Naive B cell (primary cell): ENCODE measurements around the gene OXER1. TPM values are rescaled to one million over a fixed set of nuclear protein-coding genes. Genes with fewer than 3 reads are reported as not detected.

Source experiments
- ATAC-seq, 2 donors: fragments of 150-1000 bp; cut with Tn5 transposase; 2 replicates each; pipeline ENCODE4 v1.10.0; 2021; ENCODE audit warnings: low read depth in 2 of 2, mild to moderate bottlenecking in 2 of 2, moderate library complexity in 2 of 2
- DNase-seq: peaks from one replicate; pipeline ENCODE4 v3.0.0; 2022
- H3K27ac Mint-ChIP-seq, 6 donors: one replicate each; pipeline ENCODE4 v1.8.0; 2020 to 2022; ENCODE audit warnings: mild to moderate bottlenecking in 6 of 6, mixed read lengths in 6 of 6, moderate library complexity in 5 of 6, inconsistent platforms in 2 of 6
- H3K27me3 Mint-ChIP-seq, 3 donors: one replicate each; pipeline ENCODE4 v1.8.0; 2021 to 2022; ENCODE audit warnings: mixed read lengths in 3 of 3, mild to moderate bottlenecking in 1 of 3
- H3K36me3 Mint-ChIP-seq, 2 donors: one replicate each; pipeline ENCODE4 v1.8.0; 2020 to 2022; ENCODE audit warnings: mixed read lengths in 2 of 2, inconsistent platforms in 1 of 2, mild to moderate bottlenecking in 1 of 2
- H3K4me1 Mint-ChIP-seq, 3 donors: one replicate each; pipeline ENCODE4 v1.8.0; 2020 to 2022; ENCODE audit warnings: mixed read lengths in 3 of 3, inconsistent platforms in 1 of 3, mild to moderate bottlenecking in 1 of 3, moderate library complexity in 1 of 3
- H3K4me3 Mint-ChIP-seq, 8 donors: one replicate each; pipeline ENCODE4 v1.8.0; 2020 to 2022; ENCODE audit warnings: mild to moderate bottlenecking in 8 of 8, mixed read lengths in 8 of 8, moderate library complexity in 8 of 8, inconsistent platforms in 2 of 8
- H3K9me3 Mint-ChIP-seq, 7 donors: one replicate each; pipeline ENCODE4 v1.8.0; 2020 to 2022; ENCODE audit warnings: mixed read lengths in 7 of 7, mild to moderate bottlenecking in 5 of 7, inconsistent platforms in 2 of 7, moderate library complexity in 1 of 7
- polyA plus RNA-seq, 6 donors: library from polyadenylated mRNA; unstranded; fragments of 300-500 nt; fragmentation: Illumina TruSeq; gene quantifications; one replicate each; pipeline ENCODE4 v1.2.3, GENCODE V29; 2021; ENCODE audit warnings: low read depth in 6 of 6

Gene OXER1
- polyA plus RNA-seq, 6 donors from 2014 or later: 0.52 to 1.8 (median 0.78) TPM; not detected in 1

DNA sequence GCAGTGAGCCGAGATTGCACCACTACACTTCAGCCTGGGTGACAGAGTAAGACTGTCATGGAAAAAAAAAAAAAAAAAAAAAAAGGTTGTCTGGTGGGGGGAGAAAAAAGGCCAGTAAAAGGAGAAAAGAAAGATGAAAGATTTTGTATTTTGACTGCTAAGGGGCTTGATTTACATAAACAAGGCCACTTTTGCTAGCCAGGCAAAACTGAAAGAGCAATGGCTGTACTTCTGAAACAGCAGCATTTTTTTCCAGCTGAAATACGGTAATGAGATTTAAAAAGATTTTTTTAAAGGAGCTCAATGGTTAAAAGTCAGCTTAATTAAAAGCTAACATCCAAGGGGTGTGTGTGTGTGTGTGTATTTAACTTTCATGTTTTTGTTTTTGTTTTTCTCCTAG is 11.3 kb upstream of the OXER1 start:
- DNase-seq (no peak), ATAC-seq (no peak)
- H3K27ac Mint-ChIP-seq: peak overlapping the region in 3 of 6 donors; percentile 70 to 90 (median 89)
- peaks cover 0 to 6% (median 2%) of the 10 kb centered on the region in 7 donors for H3K9me3 Mint-ChIP-seq
- H3K4me1 Mint-ChIP-seq: peaks cover 8 to 10% (median 8%) of the 10 kb centered on the region in 3 donors
- no peaks in the 10 kb centered on the region for H3K36me3 Mint-ChIP-seq
- H3K4me3 Mint-ChIP-seq: peak overlapping the region in 3 of 8 donors; percentile 18 to 60 (median 20)
- no peaks in the 10 kb centered on the region for H3K27me3 Mint-ChIP-seq

DNA sequence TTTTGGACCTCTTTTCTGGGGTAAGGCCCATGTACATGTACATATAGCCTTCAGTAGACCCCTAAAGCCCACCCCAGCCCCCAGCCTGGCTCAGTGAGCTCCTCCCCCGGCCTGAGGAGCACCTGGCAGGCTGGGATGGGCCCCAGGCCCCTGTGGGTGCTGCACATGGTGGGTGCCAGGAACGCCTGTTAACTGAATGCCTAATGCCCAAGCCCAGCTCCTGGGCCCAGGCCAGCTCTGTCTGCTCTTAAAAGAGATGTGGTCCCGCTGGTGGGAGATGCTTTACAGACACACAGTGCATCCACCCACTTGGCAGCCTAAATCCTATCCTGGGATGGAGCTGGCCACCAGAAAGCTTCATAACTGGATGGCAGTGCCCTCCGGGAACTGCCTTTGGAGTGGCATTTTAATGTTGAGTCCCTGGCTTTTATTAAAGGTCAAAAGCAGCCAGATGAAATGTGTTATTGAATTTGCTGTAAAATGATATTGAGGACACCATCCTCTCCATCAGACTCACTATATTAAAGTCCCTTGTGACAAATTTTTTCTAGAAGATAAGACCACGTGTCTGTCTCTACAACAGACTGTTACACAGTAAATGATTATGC is 7.7 kb upstream of the OXER1 start:
- H3K4me3 Mint-ChIP-seq: no peak overlapping the region
- DNase-seq: no peak
- no peaks in the 10 kb centered on the region for H3K27me3 Mint-ChIP-seq
- no peak for ATAC-seq
- H3K36me3 Mint-ChIP-seq: no peaks in the 10 kb centered on the region
- no peaks in the 10 kb centered on the region for H3K9me3 Mint-ChIP-seq
- H3K27ac Mint-ChIP-seq: no peak overlapping the region
- peaks cover 8 to 12% (median 10%) of the 10 kb centered on the region in 3 donors for H3K4me1 Mint-ChIP-seq

DNA sequence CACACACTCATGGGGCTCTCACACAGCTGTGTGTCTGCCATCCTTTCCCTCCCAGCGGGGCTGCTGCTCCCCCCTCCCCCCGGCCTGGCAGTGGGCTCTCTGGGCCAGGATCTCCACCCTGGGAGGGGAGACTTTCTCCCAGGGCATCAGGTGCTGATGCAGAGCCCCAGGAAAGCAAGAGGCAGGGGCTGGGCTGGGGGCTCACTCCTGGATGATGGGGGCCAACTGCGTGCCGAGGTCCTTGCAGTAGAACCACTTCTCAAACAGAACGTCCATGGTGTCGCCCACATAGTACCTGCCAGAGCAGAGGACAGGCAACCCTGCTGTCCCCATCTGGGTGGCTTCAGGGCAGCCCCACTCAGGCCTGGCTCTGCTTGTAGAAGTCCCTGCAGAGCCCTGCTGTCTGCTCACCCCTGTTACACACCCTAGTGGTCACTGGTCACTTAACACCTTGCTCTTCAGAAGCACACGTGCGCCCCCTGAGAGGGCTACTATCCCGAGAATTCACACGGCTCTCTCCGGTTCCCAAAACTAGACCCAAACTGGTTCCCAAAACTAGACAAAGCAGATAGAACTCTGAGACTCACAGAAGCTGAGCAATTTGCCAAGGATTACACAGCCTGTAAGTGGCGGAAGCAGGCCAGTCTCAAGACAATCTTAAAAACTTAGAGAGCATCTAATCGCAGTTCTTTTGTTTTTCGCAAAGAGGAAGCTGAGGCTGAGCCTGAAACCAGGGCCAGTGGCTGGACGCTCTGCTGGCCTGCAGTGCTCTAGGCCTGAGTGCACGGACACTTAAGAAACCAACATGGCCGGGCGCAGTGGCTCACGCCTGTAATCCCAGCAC is 6.6 kb upstream of the OXER1 start:
- peak overlapping the region in 3 of 6 donors; percentile 6 to 49 (median 11) for H3K27ac Mint-ChIP-seq
- DNase-seq (no peak), ATAC-seq (peak; percentile 40 to 56)
- no peaks in the 10 kb centered on the region for H3K9me3 Mint-ChIP-seq
- H3K36me3 Mint-ChIP-seq: no peaks in the 10 kb centered on the region
- no peak overlapping the region for H3K4me3 Mint-ChIP-seq
- no peaks in the 10 kb centered on the region for H3K27me3 Mint-ChIP-seq
- peaks cover 6 to 8% (median 6%) of the 10 kb centered on the region in 3 donors for H3K4me1 Mint-ChIP-seq

DNA sequence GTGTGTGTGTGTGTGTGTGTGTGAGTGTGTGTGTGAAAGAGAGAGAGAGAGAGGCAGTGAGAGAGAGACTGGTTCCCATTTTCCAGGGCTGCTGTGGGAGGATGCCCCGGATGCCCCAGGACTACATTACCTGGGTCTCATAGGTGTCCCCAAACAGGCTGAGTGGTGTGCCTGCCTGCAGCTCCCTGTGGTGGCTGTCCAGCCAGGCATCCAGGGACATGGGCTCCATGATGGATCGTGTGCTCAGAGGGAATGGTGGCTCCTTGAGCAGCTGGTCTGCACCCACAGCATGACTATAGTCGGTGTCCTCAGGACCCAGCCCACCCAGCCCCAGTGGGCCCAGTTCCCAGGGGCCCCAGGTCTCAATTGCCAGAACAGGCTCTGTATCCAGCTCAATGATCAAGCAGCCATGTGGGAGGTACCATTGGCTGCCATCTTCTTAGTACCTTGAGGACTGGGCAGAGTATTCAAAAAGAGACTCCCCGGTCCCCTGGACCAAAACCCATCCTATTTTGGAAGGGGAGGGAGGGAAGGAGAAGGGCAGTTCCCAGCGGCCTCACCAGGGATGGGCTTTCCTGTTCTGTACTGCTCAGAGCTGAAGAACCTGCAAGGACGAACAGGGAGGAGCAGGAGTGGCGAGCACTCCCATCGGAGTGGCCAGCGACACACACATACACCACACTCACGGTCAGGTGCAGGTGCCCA is 5.8 kb upstream of the OXER1 start:
- ATAC-seq: no peak
- no peak for DNase-seq
- Mint-ChIP-seq H3K36me3 (no peaks in the 10 kb centered on the region), H3K27ac (peak overlapping the region in 1 of 6 donors; percentile 67), H3K27me3 (no peaks in the 10 kb centered on the region), H3K9me3 (no peaks in the 10 kb centered on the region), H3K4me1 (peaks cover 0 to 4% (median 0%) of the 10 kb centered on the region in 3 donors), H3K4me3 (no peak overlapping the region)

DNA sequence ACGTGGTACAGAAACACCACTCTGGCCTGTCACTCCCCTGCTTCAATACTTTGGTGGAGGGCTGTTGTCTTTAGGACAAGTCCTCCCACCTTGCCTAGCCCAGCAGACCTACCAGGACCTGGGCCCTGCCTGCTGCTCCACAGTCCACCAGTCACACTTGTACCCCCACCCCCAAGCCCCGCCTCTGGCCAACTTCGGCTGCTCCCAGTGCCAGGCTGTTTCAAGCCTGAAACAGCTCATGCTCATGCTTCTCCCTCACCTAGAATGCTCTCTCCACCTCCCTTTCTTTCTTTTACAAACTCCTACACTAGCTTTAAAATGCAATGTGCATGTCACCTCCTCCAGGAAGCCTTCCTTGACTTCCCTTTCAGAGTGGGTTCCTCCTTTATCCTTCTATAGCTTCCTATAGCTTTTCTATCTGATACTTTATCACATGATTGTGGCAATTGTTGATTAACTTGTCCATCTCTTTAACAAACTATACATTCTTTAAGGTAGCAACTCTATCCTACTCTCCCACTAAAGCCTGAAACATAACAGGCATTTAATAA is 4.8 kb upstream of the OXER1 start:
- H3K27ac Mint-ChIP-seq: peak overlapping the region in 1 of 6 donors; percentile 68
- peaks cover 0 to 4% (median 0%) of the 10 kb centered on the region in 3 donors for H3K4me1 Mint-ChIP-seq
- DNase-seq: no peak
- H3K4me3 Mint-ChIP-seq: no peak overlapping the region
- no peaks in the 10 kb centered on the region for H3K36me3 Mint-ChIP-seq
- H3K27me3 Mint-ChIP-seq: no peaks in the 10 kb centered on the region
- no peaks in the 10 kb centered on the region for H3K9me3 Mint-ChIP-seq
- ATAC-seq: no peak

DNA sequence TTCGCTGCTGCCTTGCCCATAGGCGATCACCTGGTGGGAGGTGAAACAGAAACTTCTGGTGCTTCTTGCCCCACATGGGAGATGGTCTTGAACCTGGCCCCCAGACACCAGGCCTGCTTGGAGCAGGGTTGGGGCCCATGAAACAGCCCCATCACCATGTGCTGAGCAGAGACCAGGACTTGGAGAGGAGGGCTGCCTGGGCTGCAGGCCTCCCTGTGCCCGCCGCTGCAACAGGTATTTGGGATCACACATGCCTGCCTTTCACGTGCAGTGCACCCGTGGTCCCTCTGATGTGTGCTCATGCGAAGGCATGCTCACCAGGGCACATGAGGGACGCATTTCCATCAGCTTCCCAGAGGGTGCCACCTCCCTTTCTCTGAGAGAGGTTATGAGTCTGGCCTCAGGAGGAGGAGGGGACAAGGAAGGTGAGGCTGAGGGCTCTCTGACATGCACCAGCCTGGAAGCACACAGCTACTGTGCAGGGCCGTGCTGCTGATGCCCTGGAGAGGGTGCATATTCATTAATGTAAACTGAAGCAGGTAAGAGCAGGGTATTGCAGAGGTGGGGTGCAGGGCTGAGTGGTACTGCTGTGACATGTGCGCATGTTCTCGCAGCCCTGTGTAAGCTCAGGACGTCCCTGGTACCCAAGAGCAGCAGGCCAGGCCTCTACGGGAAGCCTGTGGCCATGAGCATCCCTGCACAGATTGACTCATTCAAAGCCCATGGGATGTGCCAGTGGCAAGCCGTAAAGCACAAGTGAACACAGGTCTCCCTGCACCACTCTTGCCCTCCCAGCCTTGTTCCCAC is 4.2 kb upstream of the OXER1 start:
- Mint-ChIP-seq H3K4me3 (no peak overlapping the region), H3K36me3 (peaks cover 0 to 2% of the 10 kb centered on the region in 2 donors), H3K9me3 (no peaks in the 10 kb centered on the region), H3K4me1 (peaks cover 0 to 8% (median 0%) of the 10 kb centered on the region in 3 donors), H3K27ac (peak overlapping the region in 1 of 6 donors; percentile 79), H3K27me3 (no peaks in the 10 kb centered on the region)
- DNase-seq: no peak
- no peak for ATAC-seq

DNA sequence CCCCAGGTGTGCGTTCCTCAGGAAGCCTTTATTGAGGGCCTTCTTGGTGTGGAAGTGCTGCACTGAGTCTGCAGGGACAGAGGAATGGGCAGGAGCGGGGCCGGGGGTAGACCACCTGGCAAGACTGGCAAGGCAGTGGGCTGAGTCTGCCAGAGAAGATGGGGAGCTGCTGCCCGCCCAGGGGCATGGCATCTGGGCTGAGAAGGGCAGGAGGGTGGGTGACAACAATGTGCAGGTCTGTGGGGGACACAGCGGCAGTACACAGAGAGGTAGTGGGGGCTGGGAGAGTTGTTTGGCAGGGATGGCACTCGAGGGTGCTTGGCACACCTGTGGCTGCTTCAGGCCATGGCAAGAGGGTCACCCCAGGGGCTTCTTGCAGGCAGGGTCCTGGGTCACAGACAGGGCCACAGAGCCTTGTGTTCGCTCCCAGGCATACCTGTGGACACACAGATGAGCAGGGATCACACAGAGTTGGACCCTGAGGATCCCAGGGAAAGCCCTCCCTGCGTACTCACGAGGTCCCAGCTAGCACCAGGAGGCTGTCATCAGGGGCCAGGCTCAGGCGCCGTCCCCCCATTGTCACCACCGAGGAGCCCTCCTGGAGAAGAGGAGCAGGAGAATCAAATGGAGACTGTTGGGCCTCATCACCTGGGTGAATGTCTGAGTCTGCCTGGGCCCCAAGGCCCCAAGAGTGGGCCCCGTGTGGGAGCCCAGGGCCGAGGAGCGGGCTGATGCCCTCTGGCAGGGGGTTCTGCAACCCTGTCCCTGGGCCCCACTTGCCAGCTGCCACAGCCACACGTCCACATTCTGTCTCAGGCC is 3.4 kb upstream of the OXER1 start:
- Mint-ChIP-seq H3K4me3 (no peak overlapping the region), H3K27ac (peak overlapping the region in 2 of 6 donors; percentile 49 to 92), H3K4me1 (peaks cover 0 to 8% (median 0%) of the 10 kb centered on the region in 3 donors), H3K9me3 (no peaks in the 10 kb centered on the region), H3K36me3 (peaks cover 0 to 6% of the 10 kb centered on the region in 2 donors), H3K27me3 (no peaks in the 10 kb centered on the region)
- ATAC-seq (no peak), DNase-seq (no peak)

DNA sequence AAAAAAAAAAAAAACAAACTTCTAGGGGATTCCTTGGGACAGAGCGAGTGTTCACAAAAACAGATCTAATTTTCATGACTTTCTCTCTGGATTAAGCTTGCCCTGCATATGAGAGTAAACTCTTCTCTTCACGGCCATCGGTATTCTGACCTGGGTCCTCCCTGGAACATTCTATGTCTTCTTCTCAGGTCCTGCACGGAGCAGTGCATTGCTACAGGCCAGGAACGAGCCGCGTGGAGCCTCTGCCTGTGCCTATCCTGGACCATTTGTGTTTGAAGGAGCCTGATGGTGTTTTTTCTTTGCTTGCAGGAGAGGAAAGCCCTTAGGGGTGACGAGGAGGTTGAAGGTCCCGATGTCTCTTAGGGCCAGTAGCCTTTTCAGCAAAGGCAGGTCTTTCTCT is 1.8 kb upstream of the OXER1 start:
- Mint-ChIP-seq H3K9me3 (no peaks in the 10 kb centered on the region), H3K4me1 (peaks cover 0 to 8% (median 0%) of the 10 kb centered on the region in 3 donors), H3K4me3 (no peak overlapping the region), H3K36me3 (peaks cover 0 to 6% of the 10 kb centered on the region in 2 donors), H3K27ac (peak overlapping the region in 2 of 6 donors; percentile 51 to 76), H3K27me3 (no peaks in the 10 kb centered on the region)
- ATAC-seq (no peak), DNase-seq (no peak)

DNA sequence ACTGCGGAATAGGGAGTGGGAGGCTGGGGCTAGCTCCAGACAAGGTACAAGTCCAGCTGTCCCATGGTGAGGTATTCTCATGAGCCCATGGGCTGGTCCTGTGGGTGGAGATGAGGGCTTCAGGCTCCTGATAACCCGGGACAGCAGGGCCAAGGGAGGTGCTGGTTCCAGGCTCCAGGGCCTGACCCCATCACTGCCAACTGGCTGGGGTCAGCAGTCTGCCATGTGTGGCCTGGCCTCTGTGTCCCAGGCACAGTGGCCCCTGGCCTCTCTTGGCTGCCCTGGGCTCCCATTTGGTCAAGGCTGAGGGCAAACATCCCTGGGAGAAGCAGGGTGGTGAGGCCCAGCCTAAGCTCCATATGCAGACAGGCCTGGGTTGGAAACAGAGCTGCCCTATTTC is 966 bp upstream of the OXER1 start:
- no peak for DNase-seq
- Mint-ChIP-seq H3K4me3 (peak overlapping the region in 1 of 8 donors; percentile 1), H3K27me3 (no peaks in the 10 kb centered on the region), H3K9me3 (no peaks in the 10 kb centered on the region), H3K36me3 (peaks cover 5 to 6% of the 10 kb centered on the region in 2 donors), H3K27ac (no peak overlapping the region), H3K4me1 (peaks cover 0 to 8% (median 0%) of the 10 kb centered on the region in 3 donors)
- no peak for ATAC-seq

DNA sequence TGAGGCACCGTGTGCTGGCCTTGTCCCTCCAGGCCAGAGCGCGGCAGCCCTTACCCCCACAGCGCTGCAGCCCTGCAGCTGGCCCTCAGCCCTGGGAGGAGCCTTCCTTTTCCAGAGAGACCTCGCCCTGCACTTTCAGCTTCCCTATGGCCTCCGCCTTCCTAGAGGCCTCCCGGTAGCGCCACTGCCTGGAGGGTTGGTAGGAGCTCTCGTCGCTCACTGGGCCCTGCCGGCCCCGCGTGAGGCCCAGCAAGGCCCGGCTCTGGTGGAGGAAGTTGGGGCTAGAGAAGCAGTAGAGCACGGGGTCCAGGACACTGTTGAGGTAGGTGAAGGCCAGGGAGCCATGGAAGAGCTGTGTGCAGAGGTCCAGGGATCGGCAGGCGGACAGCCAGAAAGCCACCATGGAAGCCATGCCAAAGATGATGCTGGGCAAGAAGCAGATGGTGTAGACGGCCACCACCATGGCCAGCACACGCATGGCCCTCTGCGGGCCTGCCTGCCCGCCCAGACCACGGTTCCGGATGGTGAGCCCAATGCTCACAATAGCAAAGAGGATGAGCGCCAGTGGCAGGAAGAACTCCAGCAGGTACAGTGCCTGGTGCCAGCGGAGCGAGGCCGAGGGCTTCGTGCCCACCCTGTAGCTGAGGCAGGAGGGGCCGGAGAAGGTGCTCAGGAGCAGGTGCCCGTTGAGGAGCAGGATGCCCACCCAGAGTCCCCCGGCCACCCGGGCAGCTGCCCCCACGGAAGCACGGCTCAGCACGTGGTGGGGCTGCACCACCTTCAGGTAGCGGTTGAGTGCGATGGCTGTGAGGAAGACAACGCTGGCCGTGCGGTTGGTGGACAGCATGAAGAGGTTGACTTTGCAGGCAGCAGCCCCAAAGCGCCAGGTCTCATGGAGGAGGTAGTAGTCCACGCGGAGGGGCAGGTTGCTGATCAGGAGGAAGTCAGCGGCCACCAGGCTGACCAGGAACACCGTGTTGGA is 821 bp downstream of the OXER1 start:
- peaks cover 6 to 8% of the 10 kb centered on the region in 2 donors for H3K36me3 Mint-ChIP-seq
- no peak overlapping the region for H3K4me3 Mint-ChIP-seq
- H3K27ac Mint-ChIP-seq: no peak overlapping the region
- peaks cover 0 to 8% (median 0%) of the 10 kb centered on the region in 3 donors for H3K4me1 Mint-ChIP-seq
- no peak for DNase-seq
- H3K27me3 Mint-ChIP-seq: no peaks in the 10 kb centered on the region
- no peak for ATAC-seq
- H3K9me3 Mint-ChIP-seq: no peaks in the 10 kb centered on the region

DNA sequence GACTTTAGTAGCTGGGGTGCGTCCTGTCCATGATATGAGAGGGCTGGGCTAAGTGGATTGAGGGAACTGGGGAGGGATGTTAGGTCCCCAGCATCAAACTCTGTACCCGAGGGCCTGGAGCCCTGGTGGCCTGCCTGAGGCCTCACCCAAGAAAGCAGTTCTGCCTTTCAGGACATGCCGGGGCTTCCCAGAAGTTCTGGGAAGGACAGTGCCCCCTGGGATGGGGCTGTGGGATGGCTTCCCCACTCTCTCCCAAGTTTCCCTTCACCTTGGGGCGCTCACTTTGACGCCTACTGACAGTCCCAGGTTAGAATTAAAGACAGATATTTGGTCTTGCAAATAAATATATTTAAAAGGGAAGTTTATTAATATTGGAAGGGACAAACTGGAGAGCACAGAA is 1.8 kb downstream of the OXER1 start:
- ATAC-seq (no peak), DNase-seq (no peak)
- peak overlapping the region in 1 of 8 donors; percentile 52 for H3K4me3 Mint-ChIP-seq
- no peak overlapping the region for H3K27ac Mint-ChIP-seq
- H3K4me1 Mint-ChIP-seq: peaks cover 0 to 6% (median 0%) of the 10 kb centered on the region in 3 donors
- peaks cover 6 to 8% of the 10 kb centered on the region in 2 donors for H3K36me3 Mint-ChIP-seq
- no peaks in the 10 kb centered on the region for H3K9me3 Mint-ChIP-seq
- H3K27me3 Mint-ChIP-seq: no peaks in the 10 kb centered on the region
